Fibroblast of pulmonary artery (primary cell): ENCODE data around the gene PIM3.

ENCODE experiments used
- DNase-seq: peaks from one replicate; pipeline ENCODE4 v3.0.0-alpha.2; 2010; ENCODE audit warnings: low read depth
- H3K4me3 ChIP-seq: replicated peaks from 2 replicates; pipeline ENCODE4 v1.5.1; 2011; ENCODE audit warnings: low read depth, mild to moderate bottlenecking, control low read depth, low read length, moderate library complexity
- TF ChIP-seq, protein P1 (sequence below): IDR thresholded peaks from 2 replicates; pipeline ENCODE4 v1.5.1; 2011; ENCODE audit warnings: mild to moderate bottlenecking, control low read depth, low read length, inconsistent platforms; ENCODE audit errors: missing control alignments

The PIM3 gene

GRCh38 chr22:49923445-49923844, 37.1 kb upstream of the PIM3 start:
- no peak for DNase-seq
- no peak overlapping the region for H3K4me3 ChIP-seq
- TF ChIP-seq, protein P1, sequence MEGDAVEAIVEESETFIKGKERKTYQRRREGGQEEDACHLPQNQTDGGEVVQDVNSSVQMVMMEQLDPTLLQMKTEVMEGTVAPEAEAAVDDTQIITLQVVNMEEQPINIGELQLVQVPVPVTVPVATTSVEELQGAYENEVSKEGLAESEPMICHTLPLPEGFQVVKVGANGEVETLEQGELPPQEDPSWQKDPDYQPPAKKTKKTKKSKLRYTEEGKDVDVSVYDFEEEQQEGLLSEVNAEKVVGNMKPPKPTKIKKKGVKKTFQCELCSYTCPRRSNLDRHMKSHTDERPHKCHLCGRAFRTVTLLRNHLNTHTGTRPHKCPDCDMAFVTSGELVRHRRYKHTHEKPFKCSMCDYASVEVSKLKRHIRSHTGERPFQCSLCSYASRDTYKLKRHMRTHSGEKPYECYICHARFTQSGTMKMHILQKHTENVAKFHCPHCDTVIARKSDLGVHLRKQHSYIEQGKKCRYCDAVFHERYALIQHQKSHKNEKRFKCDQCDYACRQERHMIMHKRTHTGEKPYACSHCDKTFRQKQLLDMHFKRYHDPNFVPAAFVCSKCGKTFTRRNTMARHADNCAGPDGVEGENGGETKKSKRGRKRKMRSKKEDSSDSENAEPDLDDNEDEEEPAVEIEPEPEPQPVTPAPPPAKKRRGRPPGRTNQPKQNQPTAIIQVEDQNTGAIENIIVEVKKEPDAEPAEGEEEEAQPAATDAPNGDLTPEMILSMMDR, result peak; percentile 7

DNA sequence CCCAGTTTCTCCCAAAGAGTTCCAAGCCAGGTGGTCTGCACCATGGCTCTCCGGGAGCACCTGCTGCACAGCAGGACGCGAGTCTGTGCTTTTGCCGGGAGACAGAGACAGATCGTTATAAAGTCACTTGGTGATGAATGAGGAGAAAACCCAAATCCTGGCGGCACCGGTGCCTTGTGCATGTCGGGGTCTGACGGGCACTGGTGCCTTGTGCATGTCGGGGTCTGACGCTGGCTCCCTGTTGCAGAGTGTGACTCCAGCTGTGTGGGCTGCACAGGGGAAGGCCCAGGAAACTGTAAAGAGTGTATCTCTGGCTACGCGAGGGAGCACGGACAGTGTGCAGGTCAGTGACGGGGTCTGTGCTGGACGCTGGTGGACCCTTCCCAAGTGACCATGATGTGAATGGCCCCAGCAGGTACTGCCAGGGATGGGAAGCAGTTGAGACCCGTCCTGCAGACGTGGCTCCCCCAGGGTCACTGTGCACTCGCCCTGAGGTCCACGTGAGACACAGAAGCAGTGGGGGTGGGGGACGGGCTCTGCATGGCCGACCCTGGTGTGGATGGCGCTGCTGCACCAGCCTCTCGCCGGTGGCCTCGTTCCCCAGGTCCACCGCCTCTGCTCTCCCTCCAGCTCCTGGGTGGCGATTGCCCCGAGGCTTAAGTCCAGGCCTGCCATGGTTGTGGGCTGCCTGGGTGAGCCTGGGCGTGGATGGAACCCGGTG, 36.3 kb upstream of the PIM3 start:
- H3K4me3 ChIP-seq, result no peak overlapping the region
- TF ChIP-seq, protein P1, result no peak
- no peak for DNase-seq

- TF ChIP-seq, protein P1, result no peak
- DNase-seq, result no peak
- H3K4me3 ChIP-seq, result no peak overlapping the region
Observed at GRCh38 chr22:49925525-49926128, 34.9 kb upstream of the PIM3 start.

GRCh38 chr22:49926916-49927315, 33.7 kb upstream of the PIM3 start:
- no peak for DNase-seq
- no peak overlapping the region for H3K4me3 ChIP-seq
- TF ChIP-seq, protein P1, result no peak

GRCh38 chr22:49927483-49928184, 32.9 kb upstream of the PIM3 start:
- DNase-seq, result no peak
- no peak overlapping the region for H3K4me3 ChIP-seq
- TF ChIP-seq, protein P1, result no peak

GRCh38 chr22:49928185-49928495, 32.4 kb upstream of the PIM3 start:
- no peak for DNase-seq
- TF ChIP-seq, protein P1, result no peak
- H3K4me3 ChIP-seq, result no peak overlapping the region
